OCI-LY1 (cell line): ENCODE results near the gene LAMC3.

ENCODE experiments used
- H2AFZ ChIP-seq: fragments of 200-600 bp; sonication (generic), shearing (Covaris generic); 2 replicates; pipeline ENCODE4 v1.6.0; 2014; ENCODE audit warnings: antibody characterized with exemption, mild to moderate bottlenecking, low read length
- H3F3A ChIP-seq: fragments of 200-600 bp; sonication (generic), shearing (Covaris generic); 2 replicates; pipeline ENCODE4 v1.6.0; 2014; ENCODE audit warnings: mild to moderate bottlenecking, antibody characterized with exemption, low read length, moderate library complexity; ENCODE audit not compliant: insufficient read depth
- H3K27ac ChIP-seq: fragments of 200-600 bp; sonication (generic); 2 replicates; pipeline ENCODE4 v1.5.1; 2014; ENCODE audit warnings: low read length, mixed run types, mild to moderate bottlenecking, low read depth; ENCODE audit not compliant: poor library complexity, severe bottlenecking
- H3K27me3 ChIP-seq: fragments of 200-600 bp; sonication (generic); 2 replicates; pipeline ENCODE4 v1.6.0; 2014; ENCODE audit warnings: antibody characterized with exemption, mild to moderate bottlenecking, low read length, moderate library complexity; ENCODE audit not compliant: insufficient read depth
- H3K36me3 ChIP-seq: fragments of 200-600 bp; sonication (generic); 2 replicates; pipeline ENCODE4 v1.6.1; 2014; ENCODE audit warnings: mild to moderate bottlenecking, antibody characterized with exemption, low read length, moderate library complexity, mixed read lengths; ENCODE audit not compliant: insufficient read depth
- H3K4me1 ChIP-seq: fragments of 200-600 bp; sonication (generic); 2 replicates; pipeline ENCODE4 v1.5.1; 2014; ENCODE audit warnings: mild to moderate bottlenecking, low read length, moderate library complexity; ENCODE audit not compliant: insufficient read depth, severe bottlenecking
- H3K4me2 ChIP-seq: fragments of 200-600 bp; sonication (generic), shearing (Covaris generic); 2 replicates; pipeline ENCODE4 v1.6.1; 2014; ENCODE audit warnings: low read length
- H3K4me3 ChIP-seq: fragments of 200-600 bp; sonication (generic); 2 replicates; pipeline ENCODE4 v1.5.1; 2014; ENCODE audit warnings: low read length, low read depth, mild to moderate bottlenecking, mixed read lengths; ENCODE audit not compliant: poor library complexity, severe bottlenecking
- H3K79me2 ChIP-seq: fragments of 200-600 bp; shearing (Covaris generic); 2 replicates; pipeline ENCODE4 v1.6.1; 2016; ENCODE audit warnings: mixed run types, low read length, mixed read lengths; ENCODE audit not compliant: insufficient read depth
- H3K9ac ChIP-seq: fragments of 200-600 bp; sonication (generic), shearing (Covaris generic); 2 replicates; pipeline ENCODE4 v1.6.1; 2014; ENCODE audit warnings: mild to moderate bottlenecking, low read length, mixed read lengths
- H3K9me2 ChIP-seq: fragments of 200-600 bp; sonication (generic), shearing (Covaris generic); 2 replicates; pipeline ENCODE4 v1.6.1; 2014; ENCODE audit warnings: low read depth, mild to moderate bottlenecking, low read length, mixed read lengths
- H3K9me3 ChIP-seq: fragments of 200-600 bp; shearing (Covaris generic); 2 replicates; pipeline ENCODE4 v1.6.1; 2014; ENCODE audit warnings: low read length, mixed read lengths
- H4K20me1 ChIP-seq: fragments of 200-600 bp; sonication (generic), shearing (Covaris generic); 2 replicates; pipeline ENCODE4 v1.6.0; 2016; ENCODE audit warnings: mild to moderate bottlenecking, low read length; ENCODE audit not compliant: insufficient read depth
- CTCF ChIP-seq: fragments of 200-600 bp; sonication (generic), shearing (Covaris generic); IDR thresholded peaks from 2 replicates; pipeline ENCODE4 v1.5.1; 2017; ENCODE audit warnings: mild to moderate bottlenecking, antibody characterized with exemption, low read length, moderate library complexity, mixed read lengths
- EZH2 ChIP-seq: fragments of 200-600 bp; sonication (generic), shearing (Covaris generic); IDR thresholded peaks from 2 replicates; pipeline ENCODE4 v1.8.0; 2017; ENCODE audit warnings: borderline replicate concordance, mixed run types, mild to moderate bottlenecking, antibody characterized with exemption, low read length, moderate library complexity, mixed read lengths

LAMC3 gene

GRCh38 chr9:131028931-131029573 is 20.1 kb downstream of the LAMC3 start:
- Histone ChIP-seq H3K79me2 (no peaks in the 10 kb centered on the region), H3K27ac (no peak overlapping the region), H3K4me2 (no peak overlapping the region), H3K27me3 (peaks cover 4% of the 10 kb centered on the region; the same call in 1 of the 2 replicates), H3K9ac (no peak overlapping the region), H3F3A (no peaks in the 10 kb centered on the region), H3K4me1 (no peaks in the 10 kb centered on the region), H3K9me2 (no peaks in the 10 kb centered on the region), H3K9me3 (no peaks in the 10 kb centered on the region), H4K20me1 (no peaks in the 10 kb centered on the region), H2AFZ (no peak overlapping the region), H3K36me3 (no peaks in the 10 kb centered on the region), H3K4me3 (no peak overlapping the region)
- TF ChIP-seq EZH2: no peak
- no peak for TF ChIP-seq CTCF

GRCh38 chr9:131029574-131029952 is 20.6 kb downstream of the LAMC3 start:
- no peak for TF ChIP-seq EZH2
- TF ChIP-seq CTCF: no peak
- Histone ChIP-seq H3K4me1 (no peaks in the 10 kb centered on the region), H3K9me3 (no peaks in the 10 kb centered on the region), H3K4me3 (no peak overlapping the region), H3K27me3 (peaks cover 4% of the 10 kb centered on the region; the same call in 1 of the 2 replicates), H3K4me2 (no peak overlapping the region), H3K27ac (no peak overlapping the region), H3K36me3 (no peaks in the 10 kb centered on the region), H3F3A (no peaks in the 10 kb centered on the region), H3K9me2 (no peaks in the 10 kb centered on the region), H4K20me1 (no peaks in the 10 kb centered on the region), H2AFZ (no peak overlapping the region), H3K79me2 (no peaks in the 10 kb centered on the region), H3K9ac (no peak overlapping the region)

- Histone ChIP-seq H3K4me3 (no peak overlapping the region), H4K20me1 (no peaks in the 10 kb centered on the region), H3K27me3 (peaks cover 4% of the 10 kb centered on the region; the same call in 1 of the 2 replicates), H3F3A (no peaks in the 10 kb centered on the region), H3K9me3 (no peaks in the 10 kb centered on the region), H3K79me2 (no peaks in the 10 kb centered on the region), H3K9ac (no peak overlapping the region), H3K27ac (no peak overlapping the region), H2AFZ (no peak overlapping the region), H3K4me2 (no peak overlapping the region), H3K36me3 (no peaks in the 10 kb centered on the region), H3K4me1 (no peaks in the 10 kb centered on the region), H3K9me2 (no peaks in the 10 kb centered on the region)
- TF ChIP-seq CTCF: no peak
- no peak for TF ChIP-seq EZH2
These were observed 21.4 kb downstream of the LAMC3 start for GRCh38 chr9:131030239-131031004.
